H9 (cell line): Measurements from ENCODE around the gene EXOC3. TPM values are rescaled to one million over a fixed set of nuclear protein-coding genes. Genes with fewer than 3 reads are reported as not detected.

ENCODE experiments used
- DNase-seq: peaks from one replicate; pipeline ENCODE4 v3.0.0-alpha.2; 2017
- H2AFZ ChIP-seq: one replicate; pipeline ENCODE4 v1.6.1; 2013; ENCODE audit warnings: mild to moderate bottlenecking, low read length, control low read depth, moderate library complexity
- H2AK5ac ChIP-seq: 2 replicates; pipeline ENCODE4 v1.6.1; 2013; ENCODE audit warnings: low read length, control low read depth, mixed read lengths; ENCODE audit not compliant: insufficient read length
- H2BK120ac ChIP-seq: one replicate; pipeline ENCODE4 v1.6.1; 2013; ENCODE audit warnings: low read depth, mild to moderate bottlenecking, low read length, control low read depth, inconsistent platforms; ENCODE audit not compliant: poor library complexity, severe bottlenecking
- H2BK12ac ChIP-seq: 2 replicates; pipeline ENCODE4 v1.6.1; 2013; ENCODE audit warnings: low read length, control low read depth, mixed read lengths, low read depth; ENCODE audit not compliant: insufficient read length
- H2BK15ac ChIP-seq: 2 replicates; pipeline ENCODE4 v1.6.1; 2013; ENCODE audit warnings: low read depth, low read length, control low read depth
- H2BK20ac ChIP-seq: one replicate; pipeline ENCODE4 v1.6.1; 2013; ENCODE audit warnings: low read depth, mild to moderate bottlenecking, low read length, control low read depth, inconsistent platforms; ENCODE audit not compliant: poor library complexity, severe bottlenecking
- H2BK5ac ChIP-seq: 2 replicates; pipeline ENCODE4 v1.6.1; 2013; ENCODE audit warnings: low read length, control low read depth, mixed read lengths; ENCODE audit not compliant: insufficient read length
- H3K14ac ChIP-seq: 2 replicates; pipeline ENCODE4 v1.6.1; 2013; ENCODE audit warnings: low read length, control low read depth; ENCODE audit not compliant: insufficient read depth
- H3K18ac ChIP-seq: 2 replicates; pipeline ENCODE4 v1.6.1; 2013; ENCODE audit warnings: low read depth, mild to moderate bottlenecking, mixed read lengths, low read length, control low read depth; ENCODE audit not compliant: insufficient read length
- H3K23ac ChIP-seq: 2 replicates; pipeline ENCODE4 v1.6.1; 2013; ENCODE audit warnings: low read length, control low read depth, mixed read lengths, low read depth; ENCODE audit not compliant: insufficient read length
- H3K23me2 ChIP-seq: 2 replicates; pipeline ENCODE4 v1.6.1; 2013; ENCODE audit warnings: low read depth, mild to moderate bottlenecking, mixed read lengths, low read length, control low read depth; ENCODE audit not compliant: insufficient read length, poor library complexity, severe bottlenecking
- H3K27ac ChIP-seq: 2 replicates; pipeline ENCODE4 v1.5.1; 2013; ENCODE audit warnings: low read length, control low read depth, mixed read lengths, low read depth; ENCODE audit not compliant: insufficient read length
- H3K27me3 ChIP-seq: 2 replicates; pipeline ENCODE4 v1.6.1; 2013; ENCODE audit warnings: low read length, control low read depth, inconsistent platforms; ENCODE audit not compliant: insufficient read depth
- H3K4ac ChIP-seq: 2 replicates; pipeline ENCODE4 v1.6.1; 2013; ENCODE audit warnings: low read depth, mild to moderate bottlenecking, control low read depth, inconsistent platforms, low read length, moderate library complexity
- H3K4me1 ChIP-seq: 2 replicates; pipeline ENCODE4 v1.6.1; 2013; ENCODE audit warnings: low read length, control low read depth, inconsistent platforms; ENCODE audit not compliant: insufficient read depth
- H3K4me2 ChIP-seq: 2 replicates; pipeline ENCODE4 v1.6.1; 2013; ENCODE audit warnings: low read length, control low read depth, mixed read lengths; ENCODE audit not compliant: insufficient read length, insufficient read depth
- H3K56ac ChIP-seq: 2 replicates; pipeline ENCODE4 v1.6.1; 2013; ENCODE audit warnings: low read depth, mild to moderate bottlenecking, mixed read lengths, low read length, control low read depth; ENCODE audit not compliant: insufficient read length
- H3K79me1 ChIP-seq: 2 replicates; pipeline ENCODE4 v1.6.1; 2013; ENCODE audit warnings: low read depth, mild to moderate bottlenecking, moderate library complexity, low read length, control low read depth, inconsistent platforms; ENCODE audit not compliant: insufficient read depth, poor library complexity, severe bottlenecking
- H3K79me2 ChIP-seq: 2 replicates; pipeline ENCODE4 v1.6.1; 2013; ENCODE audit warnings: low read length, control low read depth, inconsistent platforms; ENCODE audit not compliant: insufficient read depth
- H3K9ac ChIP-seq: 2 replicates; pipeline ENCODE4 v1.6.1; 2013; ENCODE audit warnings: low read length, control low read depth, mixed read lengths; ENCODE audit not compliant: insufficient read length; ENCODE audit errors: extremely low read depth
- H3K9me3 ChIP-seq: one replicate; pipeline ENCODE4 v1.6.1; 2013; ENCODE audit warnings: low read depth, low read length, inconsistent platforms; ENCODE audit not compliant: control insufficient read depth
- H3T11ph ChIP-seq: one replicate; pipeline ENCODE4 v1.6.1; 2013; ENCODE audit warnings: mild to moderate bottlenecking, low read length, control low read depth, inconsistent platforms
- H4K20me1 ChIP-seq: one replicate; pipeline ENCODE4 v1.6.1; 2013; ENCODE audit not compliant: control insufficient read depth, insufficient read length, insufficient read depth
- H4K5ac ChIP-seq: 2 replicates; pipeline ENCODE4 v1.6.1; 2013; ENCODE audit warnings: low read depth, mild to moderate bottlenecking, mixed read lengths, low read length, control low read depth; ENCODE audit not compliant: insufficient read length
- H4K8ac ChIP-seq: replicated peaks from 2 replicates; pipeline ENCODE4 v1.6.1; 2013; ENCODE audit warnings: low read length, control low read depth, mixed read lengths, low read depth; ENCODE audit not compliant: insufficient read length
- H4K91ac ChIP-seq: 2 replicates; pipeline ENCODE4 v1.6.1; 2013; ENCODE audit warnings: low read depth, mild to moderate bottlenecking, moderate library complexity, mixed read lengths, low read length, control low read depth; ENCODE audit not compliant: insufficient read length
- H3K27ac Mint-ChIP-seq, 3 experiments: 2 replicates in 2 of 3; 3 replicates in 1 of 3; pipeline ENCODE4 v1.8.0; 2020 to 2021; ENCODE audit warnings: mixed read lengths in 3 of 3, mild to moderate bottlenecking in 1 of 3, moderate library complexity in 1 of 3
- H3K27me3 Mint-ChIP-seq: 2 replicates; pipeline ENCODE4 v1.8.0; 2021; ENCODE audit warnings: low read depth, mild to moderate bottlenecking, moderate library complexity, mixed read lengths
- H3K36me3 Mint-ChIP-seq, 3 experiments: 2 replicates in 2 of 3; 3 replicates in 1 of 3; pipeline ENCODE4 v1.8.0; 2020 to 2021; ENCODE audit warnings: low read depth in 3 of 3, mixed read lengths in 3 of 3; ENCODE audit not compliant: insufficient read depth in 1 of 3
- H3K4me1 Mint-ChIP-seq, 2 experiments: 2 replicates each; pipeline ENCODE4 v1.8.0; 2020; ENCODE audit warnings: mixed read lengths in 2 of 2
- H3K4me3 Mint-ChIP-seq, 2 experiments: 2 replicates in 1 of 2; 3 replicates in 1 of 2; pipeline ENCODE4 v1.8.0; 2020 to 2021; ENCODE audit warnings: mild to moderate bottlenecking in 2 of 2, mixed read lengths in 2 of 2, moderate library complexity in 1 of 2
- H3K9me3 Mint-ChIP-seq, 2 experiments: 2 replicates in 1 of 2; 3 replicates in 1 of 2; pipeline ENCODE4 v1.8.0; 2020; ENCODE audit warnings: mild to moderate bottlenecking in 2 of 2, mixed read lengths in 2 of 2, moderate library complexity in 1 of 2
- WGBS: extraction: QIAGEN DNeasy Blood & Tissue Kit; methylation state at CpG from one replicate; pipeline ENCODE4 v1.1.7; 2013; ENCODE audit warnings: missing lambda C conversion rate, low lambda C conversion rate, mixed read lengths; ENCODE audit not compliant: insufficient read length; ENCODE audit errors: extremely low coverage; 5-methylcytosine and 5-hydroxymethylcytosine counted together
- total RNA-seq: library from RNA; stranded (reverse); gene quantifications from 2 replicates; pipeline ENCODE4 v1.2.1, GENCODE V29; 2021
- TF ChIP-seq, protein P1 (sequence below): fragments of 200-600 bp; sonication (generic); conservative IDR thresholded peaks from 3 replicates; pipeline ENCODE4 v1.8.0; 2021; ENCODE audit warnings: antibody characterized with exemption, mild to moderate bottlenecking

Gene EXOC3
- total RNA-seq, 1 experiment from 2014 or later = 36.7 TPM

DNA sequence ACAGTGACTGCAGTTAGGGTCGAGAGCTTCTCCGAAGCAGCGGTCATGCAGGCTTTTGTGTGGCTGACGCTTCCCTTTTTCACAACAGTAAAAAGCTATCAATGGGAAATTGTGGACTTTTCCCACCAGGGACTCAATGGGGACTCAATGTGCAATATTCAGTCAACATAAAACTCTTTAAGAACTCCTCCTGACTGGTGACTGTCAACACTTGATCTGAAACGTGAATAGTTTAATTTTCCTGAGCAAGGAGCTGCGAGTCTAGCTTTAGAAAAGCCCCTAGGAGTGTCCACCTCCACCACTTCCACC, 28.7 kb downstream of the EXOC3 start:
- Histone ChIP-seq H3K56ac (no peak overlapping the region), H3K27me3 (peaks cover 25% of the 10 kb centered on the region; the same call in 1 of the 2 replicates), H3K4ac (no peak overlapping the region), H2BK15ac (no peak overlapping the region), H3K4me2 (peak overlapping the region; percentile 41), H3K23ac (no peak overlapping the region), H3K79me1 (no peaks in the 10 kb centered on the region), H2AFZ (no peak overlapping the region), H3K23me2 (peaks cover 16% of the 10 kb centered on the region), H2BK12ac (no peak overlapping the region), H2BK20ac (no peak overlapping the region), H4K20me1 (no peaks in the 10 kb centered on the region), H4K91ac (no peak overlapping the region), H4K5ac (no peak overlapping the region), H3K18ac (no peak overlapping the region), H3K9ac (no peak overlapping the region), H3T11ph (no peak overlapping the region), H2AK5ac (no peak overlapping the region), H2BK120ac (no peak overlapping the region), H4K8ac (no peak overlapping the region), H2BK5ac (no peak overlapping the region), H3K9me3 (no peaks in the 10 kb centered on the region), H3K14ac (no peak overlapping the region), H3K79me2 (no peaks in the 10 kb centered on the region), H3K4me1 (no peaks in the 10 kb centered on the region), H3K27ac (no peak overlapping the region)
- H3K27me3 Mint-ChIP-seq = peaks cover 30% of the 10 kb centered on the region
- no CpG with 5 or more reads among the region's 6 CpGs for WGBS
- DNase-seq = no peak
- H3K9me3 Mint-ChIP-seq = no peaks in the 10 kb centered on the region
- no peak overlapping the region for H3K27ac Mint-ChIP-seq
- TF ChIP-seq, protein P1, sequence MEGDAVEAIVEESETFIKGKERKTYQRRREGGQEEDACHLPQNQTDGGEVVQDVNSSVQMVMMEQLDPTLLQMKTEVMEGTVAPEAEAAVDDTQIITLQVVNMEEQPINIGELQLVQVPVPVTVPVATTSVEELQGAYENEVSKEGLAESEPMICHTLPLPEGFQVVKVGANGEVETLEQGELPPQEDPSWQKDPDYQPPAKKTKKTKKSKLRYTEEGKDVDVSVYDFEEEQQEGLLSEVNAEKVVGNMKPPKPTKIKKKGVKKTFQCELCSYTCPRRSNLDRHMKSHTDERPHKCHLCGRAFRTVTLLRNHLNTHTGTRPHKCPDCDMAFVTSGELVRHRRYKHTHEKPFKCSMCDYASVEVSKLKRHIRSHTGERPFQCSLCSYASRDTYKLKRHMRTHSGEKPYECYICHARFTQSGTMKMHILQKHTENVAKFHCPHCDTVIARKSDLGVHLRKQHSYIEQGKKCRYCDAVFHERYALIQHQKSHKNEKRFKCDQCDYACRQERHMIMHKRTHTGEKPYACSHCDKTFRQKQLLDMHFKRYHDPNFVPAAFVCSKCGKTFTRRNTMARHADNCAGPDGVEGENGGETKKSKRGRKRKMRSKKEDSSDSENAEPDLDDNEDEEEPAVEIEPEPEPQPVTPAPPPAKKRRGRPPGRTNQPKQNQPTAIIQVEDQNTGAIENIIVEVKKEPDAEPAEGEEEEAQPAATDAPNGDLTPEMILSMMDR = no peak
- H3K4me3 Mint-ChIP-seq = peak overlapping the region; percentile 60 to 75
- peaks cover 0 to 6% (median 0%) of the 10 kb centered on the region in 3 experiments; a peak in 2 of 7 replicates for H3K36me3 Mint-ChIP-seq
- peaks cover 7 to 11% of the 10 kb centered on the region in 2 experiments for H3K4me1 Mint-ChIP-seq
